Ishikawa (cell line): ENCODE results near the gene SACM1L.

Source experiments
- CEBPB ChIP-seq: IDR thresholded peaks from 2 replicates; pipeline ENCODE4 v1.6.1; 2012
- CREB1 ChIP-seq: IDR thresholded peaks from 2 replicates; pipeline ENCODE4 v1.6.1; 2012; ENCODE audit warnings: low read depth
- EGR1 ChIP-seq: IDR thresholded peaks from 2 replicates; pipeline ENCODE4 v1.6.1; 2012
- EP300 ChIP-seq: IDR thresholded peaks from 2 replicates; pipeline ENCODE4 v1.6.1; 2012; ENCODE audit warnings: borderline replicate concordance
- FOXM1 ChIP-seq: IDR thresholded peaks from 2 replicates; pipeline ENCODE4 v1.6.1; 2012; ENCODE audit warnings: low read depth, borderline replicate concordance
- NFIC ChIP-seq: IDR thresholded peaks from 2 replicates; pipeline ENCODE4 v1.6.1; 2012
- RAD21 ChIP-seq: IDR thresholded peaks from 2 replicates; pipeline ENCODE4 v1.6.1; 2012; ENCODE audit warnings: low read depth
- TAF1 ChIP-seq: IDR thresholded peaks from 2 replicates; pipeline ENCODE4 v1.6.1; 2012; ENCODE audit warnings: low read depth, mild to moderate bottlenecking
- TCF12 ChIP-seq: IDR thresholded peaks from 2 replicates; pipeline ENCODE4 v1.6.1; 2012; ENCODE audit warnings: low read depth
- TEAD4 ChIP-seq: IDR thresholded peaks from 2 replicates; pipeline ENCODE4 v1.6.1; 2012
- USF1 ChIP-seq: IDR thresholded peaks from 2 replicates; pipeline ENCODE4 v1.6.1; 2012
- YY1 ChIP-seq: IDR thresholded peaks from 2 replicates; pipeline ENCODE4 v1.6.1; 2012; ENCODE audit warnings: low read depth
- ZBTB7A ChIP-seq: IDR thresholded peaks from 2 replicates; pipeline ENCODE4 v1.6.1; 2012; ENCODE audit warnings: low read depth
- TF ChIP-seq, protein P1 (sequence below): IDR thresholded peaks from 2 replicates; pipeline ENCODE4 v1.6.1; 2012; ENCODE audit warnings: low read depth, mild to moderate bottlenecking
- TF ChIP-seq, protein P2 (sequence below): IDR thresholded peaks from 2 replicates; pipeline ENCODE4 v1.6.1; 2012

Gene SACM1L

GRCh38 chr3:45753095-45753494 lies 63.9 kb downstream of the SACM1L start:
- no peak for TF ChIP-seq FOXM1
- TF ChIP-seq NFIC: no peak
- TF ChIP-seq, protein P1, sequence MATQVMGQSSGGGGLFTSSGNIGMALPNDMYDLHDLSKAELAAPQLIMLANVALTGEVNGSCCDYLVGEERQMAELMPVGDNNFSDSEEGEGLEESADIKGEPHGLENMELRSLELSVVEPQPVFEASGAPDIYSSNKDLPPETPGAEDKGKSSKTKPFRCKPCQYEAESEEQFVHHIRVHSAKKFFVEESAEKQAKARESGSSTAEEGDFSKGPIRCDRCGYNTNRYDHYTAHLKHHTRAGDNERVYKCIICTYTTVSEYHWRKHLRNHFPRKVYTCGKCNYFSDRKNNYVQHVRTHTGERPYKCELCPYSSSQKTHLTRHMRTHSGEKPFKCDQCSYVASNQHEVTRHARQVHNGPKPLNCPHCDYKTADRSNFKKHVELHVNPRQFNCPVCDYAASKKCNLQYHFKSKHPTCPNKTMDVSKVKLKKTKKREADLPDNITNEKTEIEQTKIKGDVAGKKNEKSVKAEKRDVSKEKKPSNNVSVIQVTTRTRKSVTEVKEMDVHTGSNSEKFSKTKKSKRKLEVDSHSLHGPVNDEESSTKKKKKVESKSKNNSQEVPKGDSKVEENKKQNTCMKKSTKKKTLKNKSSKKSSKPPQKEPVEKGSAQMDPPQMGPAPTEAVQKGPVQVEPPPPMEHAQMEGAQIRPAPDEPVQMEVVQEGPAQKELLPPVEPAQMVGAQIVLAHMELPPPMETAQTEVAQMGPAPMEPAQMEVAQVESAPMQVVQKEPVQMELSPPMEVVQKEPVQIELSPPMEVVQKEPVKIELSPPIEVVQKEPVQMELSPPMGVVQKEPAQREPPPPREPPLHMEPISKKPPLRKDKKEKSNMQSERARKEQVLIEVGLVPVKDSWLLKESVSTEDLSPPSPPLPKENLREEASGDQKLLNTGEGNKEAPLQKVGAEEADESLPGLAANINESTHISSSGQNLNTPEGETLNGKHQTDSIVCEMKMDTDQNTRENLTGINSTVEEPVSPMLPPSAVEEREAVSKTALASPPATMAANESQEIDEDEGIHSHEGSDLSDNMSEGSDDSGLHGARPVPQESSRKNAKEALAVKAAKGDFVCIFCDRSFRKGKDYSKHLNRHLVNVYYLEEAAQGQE: no peak
- TF ChIP-seq TAF1: no peak
- no peak for TF ChIP-seq ZBTB7A
- TF ChIP-seq TEAD4: no peak
- TF ChIP-seq RAD21: no peak
- TF ChIP-seq, protein P2, sequence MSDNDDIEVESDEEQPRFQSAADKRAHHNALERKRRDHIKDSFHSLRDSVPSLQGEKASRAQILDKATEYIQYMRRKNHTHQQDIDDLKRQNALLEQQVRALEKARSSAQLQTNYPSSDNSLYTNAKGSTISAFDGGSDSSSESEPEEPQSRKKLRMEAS: no peak
- TF ChIP-seq EGR1: no peak
- no peak for TF ChIP-seq TCF12

- TF ChIP-seq USF1: no peak
- TF ChIP-seq NFIC: no peak
- TF ChIP-seq CREB1: no peak
- no peak for TF ChIP-seq EP300
- TF ChIP-seq ZBTB7A: no peak
- no peak for TF ChIP-seq RAD21
- TF ChIP-seq EGR1: no peak
Measured at GRCh38 chr3:45754461-45754860, 65.3 kb downstream of the SACM1L start.

GRCh38 chr3:45756055-45756454 lies 66.9 kb downstream of the SACM1L start:
- no peak for TF ChIP-seq TAF1
- TF ChIP-seq ZBTB7A: no peak
- TF ChIP-seq CEBPB: no peak
- no peak for TF ChIP-seq FOXM1
- no peak for TF ChIP-seq TCF12
- no peak for TF ChIP-seq USF1
- TF ChIP-seq EGR1: no peak
- TF ChIP-seq YY1: no peak
- TF ChIP-seq, protein P1: no peak
- no peak for TF ChIP-seq RAD21
- no peak for TF ChIP-seq TEAD4
- TF ChIP-seq EP300: no peak
- TF ChIP-seq, protein P2: no peak
- TF ChIP-seq CREB1: no peak
- TF ChIP-seq NFIC: no peak

DNA sequence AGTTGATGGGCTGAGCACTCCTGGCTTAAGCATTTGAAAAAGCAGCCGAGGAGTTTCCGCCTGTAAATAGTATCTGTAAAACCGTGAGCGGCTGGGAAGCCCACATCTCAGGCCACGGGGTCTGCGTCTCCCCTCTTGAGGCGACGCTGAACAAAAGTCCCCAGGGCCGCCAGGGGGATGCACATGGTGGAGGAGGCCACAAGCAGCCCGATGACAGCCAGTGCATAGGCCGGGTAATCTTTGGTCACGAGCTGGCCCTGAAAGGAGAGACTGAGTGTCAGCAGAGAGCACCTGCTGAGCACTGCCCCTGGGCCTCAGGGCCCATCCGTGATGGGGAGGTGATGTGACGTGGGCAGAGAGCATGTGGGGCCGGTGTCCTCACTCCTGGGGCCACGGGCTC lies 69.7 kb downstream of the SACM1L start:
- no peak for TF ChIP-seq USF1
- TF ChIP-seq NFIC: no peak
- TF ChIP-seq YY1: no peak
- no peak for TF ChIP-seq TAF1
- TF ChIP-seq TCF12: no peak
- TF ChIP-seq EP300: no peak
- TF ChIP-seq TEAD4: no peak
- TF ChIP-seq, protein P1: no peak
- TF ChIP-seq, protein P2: no peak
- TF ChIP-seq RAD21: no peak
- TF ChIP-seq CREB1: no peak
- no peak for TF ChIP-seq CEBPB
- no peak for TF ChIP-seq EGR1
- TF ChIP-seq FOXM1: no peak
- TF ChIP-seq ZBTB7A: no peak
